HCT116 (cell line): ENCODE measurements around the gene RNFT1. TPM values are rescaled to one million over a fixed set of nuclear protein-coding genes. Genes with fewer than 3 reads are reported as not detected.
A peak's percentile ranks its signal among the peaks of the same experiment; 100 is the strongest.

Source experiments
- ATAC-seq: fragments of 200-7000 bp; cut with Tn5 transposase; 2 replicates; pipeline ENCODE4 v1.9.1; 2020; ENCODE audit warnings: mild to moderate bottlenecking, moderate library complexity
- BruUV-seq: library from RNA; stranded (reverse); fragments of 400-500 nt; replicated peaks from 2 replicates; lab custom pipeline; 2021; lab: Mats Ljungman, UMichigan
- CTCF ChIA-PET: fragments of 300-600 bp; sonication (Branson Sonifier 250); formaldehyde crosslinking; loops from one replicate; lab custom pipeline; 2021; ENCODE audit warnings: antibody characterized with exemption; lab: Charles Lee
- POLR2A ChIA-PET: fragments of 300-600, 350-600 bp; sonication (Branson Sonifier 250); formaldehyde crosslinking; loops from one replicate; lab custom pipeline; 2021; ENCODE audit warnings: antibody characterized with exemption; lab: Charles Lee
- RAD21 ChIA-PET, 2 experiments: fragments of 300-600 bp; sonication (Branson Sonifier 250); formaldehyde crosslinking; loops; one replicate each; lab custom pipeline; 2023; ENCODE audit warnings: low total read pairs in 2 of 2; ENCODE audit not compliant: uncharacterized antibody in 2 of 2, unreplicated experiment in 2 of 2, low non-redundant PET in 1 of 2; lab: Charles Lee
- DNase-seq: peaks from one replicate; pipeline ENCODE4 v3.0.0-alpha.2; 2010; ENCODE audit warnings: low read depth, low spot score
- H2AFZ ChIP-seq: fragments of 200-600 bp; shearing (Covaris generic), sonication (generic); 2 replicates; pipeline ENCODE4 v1.6.1; 2017; ENCODE audit warnings: low read depth, mixed run types, mixed read lengths, antibody characterized with exemption, low read length; ENCODE audit not compliant: poor library complexity, severe bottlenecking
- H3K27ac ChIP-seq: 2 replicates; pipeline ENCODE4 v1.5.1; 2012; ENCODE audit warnings: low read depth, low read length
- H3K27me3 ChIP-seq: fragments of 200-600 bp; sonication (generic); 2 replicates; pipeline ENCODE4 v1.6.1; 2016; ENCODE audit warnings: mixed run types, low read length, mixed read lengths; ENCODE audit not compliant: insufficient read depth
- H3K36me3 ChIP-seq, 2 experiments: fragments of 200-500 bp in 1 of 2; fragments of 200-600 bp in 1 of 2; sonication (Bioruptor generic) in 1 of 2; sonication (generic) in 1 of 2; 2 replicates each; pipeline versions ENCODE4 v1.5.1 to v1.6.1; 2014 to 2016; ENCODE audit warnings: low read length in 2 of 2, inconsistent platforms in 1 of 2, mixed read lengths in 1 of 2, mixed run types in 1 of 2; ENCODE audit not compliant: insufficient read depth in 2 of 2, control insufficient read depth in 1 of 2
- H3K4me1 ChIP-seq, 2 experiments: fragments of 200-600 bp in 1 of 2; sonication (generic) in 1 of 2; 2 replicates each; pipeline versions ENCODE4 v1.5.1 to v1.6.1; 2012 to 2017; ENCODE audit warnings: low read length in 2 of 2, inconsistent platforms in 1 of 2, mild to moderate bottlenecking in 1 of 2, mixed read lengths in 1 of 2, mixed run types in 1 of 2, moderate library complexity in 1 of 2; ENCODE audit not compliant: insufficient read depth in 2 of 2, control insufficient read depth in 1 of 2
- H3K4me2 ChIP-seq: fragments of 200-600 bp; sonication (generic); 2 replicates; pipeline ENCODE4 v1.6.1; 2017; ENCODE audit warnings: mixed run types, low read length, mixed read lengths
- H3K4me3 ChIP-seq, 2 experiments: fragments of 200-600 bp in 1 of 2; sonication (generic) in 1 of 2; replicated peaks in 1 of 2; 2 replicates each; pipeline ENCODE4 v1.5.1; 2011 to 2016; ENCODE audit warnings: low read length in 2 of 2, control low read depth in 1 of 2, low read depth in 1 of 2, mild to moderate bottlenecking in 1 of 2, mixed read lengths in 1 of 2, mixed run types in 1 of 2
- H3K79me2 ChIP-seq: fragments of 200-600 bp; sonication (generic); 2 replicates; pipeline ENCODE4 v1.6.1; 2017; ENCODE audit warnings: mild to moderate bottlenecking, mixed run types, low read length, moderate library complexity, mixed read lengths; ENCODE audit not compliant: insufficient read depth
- H3K9ac ChIP-seq: fragments of 200-600 bp; sonication (generic); 2 replicates; pipeline ENCODE4 v1.6.1; 2016; ENCODE audit warnings: low read length, mixed read lengths
- H3K9me2 ChIP-seq: fragments of 200-600 bp; sonication (generic), shearing (Covaris generic); 2 replicates; pipeline ENCODE4 v1.6.1; 2017; ENCODE audit warnings: mixed run types, mild to moderate bottlenecking, moderate library complexity; ENCODE audit not compliant: insufficient read depth
- H3K9me3 ChIP-seq, 2 experiments: fragments of 200-500 bp in 1 of 2; fragments of 200-600 bp in 1 of 2; sonication (Bioruptor generic) in 1 of 2; sonication (generic) in 1 of 2; 2 replicates each; pipeline ENCODE4 v1.6.1; 2014 to 2017; ENCODE audit warnings: low read length in 2 of 2, mixed read lengths in 2 of 2, inconsistent platforms in 1 of 2, low read depth in 1 of 2, mild to moderate bottlenecking in 1 of 2, mixed run types in 1 of 2, moderate library complexity in 1 of 2; ENCODE audit not compliant: control insufficient read depth in 1 of 2, insufficient read depth in 1 of 2
- H4K20me1 ChIP-seq: fragments of 200-600 bp; sonication (generic), shearing (Covaris generic); 2 replicates; pipeline ENCODE4 v1.6.1; 2017; ENCODE audit warnings: mixed run types, mild to moderate bottlenecking, moderate library complexity; ENCODE audit not compliant: insufficient read depth
- CEBPB ChIP-seq: IDR thresholded peaks from 2 replicates; pipeline ENCODE4 v1.6.1; 2012; ENCODE audit warnings: low read depth
- EZH2 ChIP-seq: fragments of 200-600 bp; sonication (generic); IDR thresholded peaks from 2 replicates; pipeline ENCODE4 v1.6.1; 2017; ENCODE audit warnings: antibody characterized with exemption, mixed run types
- POLR2AphosphoS5 ChIP-seq: IDR thresholded peaks from 2 replicates; pipeline ENCODE4 v1.6.1; 2011; ENCODE audit warnings: mild to moderate bottlenecking, low read depth, low read length, moderate library complexity
- RAD21 ChIP-seq: IDR thresholded peaks from 2 replicates; pipeline ENCODE4 v1.6.1; 2012; ENCODE audit warnings: low read depth, mild to moderate bottlenecking
- SP1 ChIP-seq: IDR thresholded peaks from 2 replicates; pipeline ENCODE4 v1.6.1; 2012; ENCODE audit warnings: low read depth
- ZNF274 ChIP-seq: fragments of 200-500 bp; sonication (Bioruptor generic); IDR thresholded peaks from 2 replicates; pipeline ENCODE4 v1.6.1; 2014; ENCODE audit warnings: mild to moderate bottlenecking, low read depth, low read length, inconsistent platforms
- intact Hi-C: fragments of 100-400 bp; cut with micrococcal nuclease; formaldehyde crosslinking; loops from 2 replicates; pipeline ENCODE4 v1.10.0; 2022
- total RNA-seq: library from RNA; stranded (reverse); gene quantifications from one replicate; pipeline ENCODE4 v1.2.1, GENCODE V29; 2021; ENCODE audit not compliant: unreplicated experiment
- TF ChIP-seq, protein P1 (sequence below), 3 experiments: fragments of 200-600 bp in 1 of 3; sonication (generic) in 1 of 3; IDR thresholded peaks in 2 of 3; conservative IDR thresholded peaks in 1 of 3; 2 replicates each; pipeline ENCODE4 v1.5.1; 2012 to 2017; ENCODE audit warnings: low read depth in 2 of 3, low read length in 2 of 3, antibody characterized with exemption in 1 of 3, borderline replicate concordance in 1 of 3, control low read depth in 1 of 3, mild to moderate bottlenecking in 1 of 3, mixed read lengths in 1 of 3, mixed run types in 1 of 3, moderate library complexity in 1 of 3; ENCODE audit not compliant: insufficient read depth in 1 of 3

The RNFT1 gene
- total RNA-seq, 1 experiment from 2014 or later, result 24.2 TPM

DNA sequence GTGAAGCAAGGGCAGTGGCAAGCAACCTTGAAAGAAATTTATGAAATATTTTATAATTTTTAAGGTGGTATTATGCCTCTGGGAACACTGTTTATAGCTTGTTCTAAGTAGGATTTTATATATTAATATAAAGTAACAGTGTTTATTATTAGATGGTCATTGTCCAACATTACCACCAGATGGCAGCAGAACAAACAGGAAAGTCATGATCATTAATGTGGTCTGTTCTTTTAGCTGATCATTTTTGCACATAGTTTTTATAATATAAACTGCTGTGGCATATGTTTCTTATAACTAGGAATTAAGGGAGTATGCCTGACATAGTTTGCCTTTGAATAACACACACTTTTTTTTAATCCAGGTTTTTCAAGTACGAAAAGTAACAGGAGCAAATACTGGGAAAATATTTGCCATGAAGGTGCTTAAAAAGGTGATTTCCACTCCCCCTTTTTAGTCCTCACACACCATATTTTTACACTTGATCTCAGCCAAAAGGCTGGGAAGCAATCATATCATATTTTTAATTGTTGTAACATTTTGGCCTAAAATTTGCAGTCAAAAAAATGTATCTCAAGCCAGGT lies 50.2 kb downstream of the RNFT1 start:
- RAD21 ChIA-PET, result interaction anchor here (0.6 to 1.7 kb wide), 4 partner anchors 57 to 162 kb away, joined by 3 to 5 read pairs (median 3); no protein-coding TSS in a partner anchor
- no peak overlapping the region for H3K4me2 ChIP-seq
- no peak overlapping the region for H2AFZ ChIP-seq
- POLR2A ChIA-PET, result interaction anchor here (1.4 kb wide), 1 partner anchor 21 kb away, joined by 4 read pairs; the partner anchor contains the start of genes RPS6KB1 and TUBD1
- H3K36me3 ChIP-seq, result peaks cover 31 to 32% of the 10 kb centered on the region in 2 experiments
- H3K9me3 ChIP-seq, result no peaks in the 10 kb centered on the region
- H3K9ac ChIP-seq, result no peak overlapping the region
- CTCF ChIA-PET, result interaction anchor here (0.6 to 2.2 kb wide), 31 partner anchors 9 to 355 kb away, joined by 3 to 28 read pairs (median 5); partner anchors contain the start of genes PTRH2, RNFT1, RPS6KB1 and TUBD1
- H4K20me1 ChIP-seq, result no peaks in the 10 kb centered on the region
- H3K27ac ChIP-seq, result no peak overlapping the region
- no peak overlapping the region for H3K4me3 ChIP-seq
- H3K4me1 ChIP-seq, result no peaks in the 10 kb centered on the region
- BruUV-seq, result no TSS peak
- DNase-seq, result peak; percentile 19
- TF ChIP-seq POLR2AphosphoS5 (no peak), EZH2 (no peak), ZNF274 (no peak), RAD21 (peak; percentile 74), SP1 (no peak), CEBPB (0 out of 2 replicates have a peak, but pooled peaks have one; percentile 20)
- TF ChIP-seq, protein P1, sequence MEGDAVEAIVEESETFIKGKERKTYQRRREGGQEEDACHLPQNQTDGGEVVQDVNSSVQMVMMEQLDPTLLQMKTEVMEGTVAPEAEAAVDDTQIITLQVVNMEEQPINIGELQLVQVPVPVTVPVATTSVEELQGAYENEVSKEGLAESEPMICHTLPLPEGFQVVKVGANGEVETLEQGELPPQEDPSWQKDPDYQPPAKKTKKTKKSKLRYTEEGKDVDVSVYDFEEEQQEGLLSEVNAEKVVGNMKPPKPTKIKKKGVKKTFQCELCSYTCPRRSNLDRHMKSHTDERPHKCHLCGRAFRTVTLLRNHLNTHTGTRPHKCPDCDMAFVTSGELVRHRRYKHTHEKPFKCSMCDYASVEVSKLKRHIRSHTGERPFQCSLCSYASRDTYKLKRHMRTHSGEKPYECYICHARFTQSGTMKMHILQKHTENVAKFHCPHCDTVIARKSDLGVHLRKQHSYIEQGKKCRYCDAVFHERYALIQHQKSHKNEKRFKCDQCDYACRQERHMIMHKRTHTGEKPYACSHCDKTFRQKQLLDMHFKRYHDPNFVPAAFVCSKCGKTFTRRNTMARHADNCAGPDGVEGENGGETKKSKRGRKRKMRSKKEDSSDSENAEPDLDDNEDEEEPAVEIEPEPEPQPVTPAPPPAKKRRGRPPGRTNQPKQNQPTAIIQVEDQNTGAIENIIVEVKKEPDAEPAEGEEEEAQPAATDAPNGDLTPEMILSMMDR (IDR thresholded peaks at IDR 0.05 in 2 of 3, conservative IDR thresholded peaks at IDR 0.05 in 1 of 3; ENCODE audit: borderline replicate concordance in 1 of 3, insufficient read depth in 1 of 3, low read depth in 2 of 3, low read length in 2 of 3), result peak; percentile 65 to 76 (median 71); a peak in 5 of 6 replicates
- no peaks in the 10 kb centered on the region for H3K9me2 ChIP-seq
- H3K27me3 ChIP-seq, result no peaks in the 10 kb centered on the region
- ATAC-seq, result peak; percentile 72
- intact Hi-C loops, result loop anchor here (5.0 kb wide), 1 partner anchor 123 kb away; no protein-coding TSS in a partner anchor
- H3K79me2 ChIP-seq, result peaks cover 50% of the 10 kb centered on the region
